Brain pericyte (primary cell): ENCODE results near the gene PTPRQ.
"Not testable (repeated sequence)": the region's sequence is repeated elsewhere in the genome, so short reads cannot be mapped to it uniquely, and the experiment has no call there.

Source experiments
- DNase-seq: peaks from one replicate; pipeline ENCODE4 v3.0.0-alpha.2; 2012; ENCODE audit warnings: low read depth, low spot score

PTPRQ gene

DNA sequence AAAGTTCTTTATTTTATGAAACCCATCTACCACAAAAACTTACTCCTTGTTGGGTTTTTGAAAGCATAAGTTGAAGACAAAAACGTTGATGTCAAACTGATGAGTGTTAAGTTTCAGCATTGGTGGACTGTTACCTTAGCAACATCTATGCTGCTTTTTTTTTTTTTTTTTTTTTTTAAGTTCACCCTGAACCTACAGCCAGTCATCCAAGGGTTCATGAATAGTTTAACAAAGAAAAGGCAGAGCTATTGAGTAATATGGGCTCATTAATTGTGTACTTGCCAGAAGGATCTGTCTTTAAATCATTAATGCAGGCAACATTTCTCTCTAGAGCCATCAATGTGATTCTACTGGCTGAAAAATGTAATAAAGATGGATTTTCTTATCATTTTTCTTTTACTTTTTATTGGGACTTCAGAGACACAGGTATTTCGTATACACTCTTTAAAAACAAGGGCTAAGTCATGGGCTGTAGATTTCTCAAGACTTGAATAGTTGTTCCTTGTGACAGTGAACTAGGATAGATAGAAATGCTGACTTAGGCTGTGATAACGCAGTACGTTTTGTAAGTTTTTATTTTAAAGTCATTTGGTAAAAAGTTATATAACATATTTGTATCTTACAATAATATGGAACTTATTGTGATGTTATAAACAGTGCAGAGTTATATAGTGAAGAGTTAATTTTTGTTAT lies at the start of gene PTPRQ:
PTPRQ (plus strand) TSS at position 262 of the 693 bp plus-strand sequence; CDS start at position 373, 111 bp downstream.
- no peak for DNase-seq

GRCh38 chr12:80400571-80400991 lies 43.5 kb upstream of the PTPRQ start:
- no peak for DNase-seq

GRCh38 chr12:80401191-80401590 lies 42.8 kb upstream of the PTPRQ start:
- DNase-seq = no peak

GRCh38 chr12:80404629-80405028 lies 39.4 kb upstream of the PTPRQ start:
- DNase-seq = no peak

GRCh38 chr12:80406253-80406652 lies 37.8 kb upstream of the PTPRQ start:
- DNase-seq = no peak

DNA sequence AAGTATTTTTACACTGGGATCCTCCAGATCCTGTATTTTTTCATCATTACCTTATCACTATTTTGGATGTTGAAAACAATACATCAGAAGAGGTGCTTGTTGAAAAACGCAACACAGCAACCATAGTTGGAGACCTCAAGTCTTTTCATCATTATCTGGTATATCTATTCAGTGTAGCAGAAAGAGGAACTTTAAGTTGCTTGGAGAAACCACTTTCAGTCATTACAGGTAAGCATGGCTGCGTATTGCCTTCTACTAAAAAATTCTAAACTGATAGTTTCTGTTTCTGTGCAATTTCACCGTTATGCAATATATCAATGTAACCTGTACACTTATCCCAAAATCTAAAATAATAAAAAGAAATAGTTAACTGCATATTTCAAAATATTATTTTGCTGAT lies 32.2 kb upstream of the PTPRQ start:
- no peak for DNase-seq

- no peak for DNase-seq
Measured at GRCh38 chr12:80412343-80412953, 31.6 kb upstream of the PTPRQ start.

GRCh38 chr12:80413462-80413861 lies 30.6 kb upstream of the PTPRQ start:
- no peak for DNase-seq

DNA sequence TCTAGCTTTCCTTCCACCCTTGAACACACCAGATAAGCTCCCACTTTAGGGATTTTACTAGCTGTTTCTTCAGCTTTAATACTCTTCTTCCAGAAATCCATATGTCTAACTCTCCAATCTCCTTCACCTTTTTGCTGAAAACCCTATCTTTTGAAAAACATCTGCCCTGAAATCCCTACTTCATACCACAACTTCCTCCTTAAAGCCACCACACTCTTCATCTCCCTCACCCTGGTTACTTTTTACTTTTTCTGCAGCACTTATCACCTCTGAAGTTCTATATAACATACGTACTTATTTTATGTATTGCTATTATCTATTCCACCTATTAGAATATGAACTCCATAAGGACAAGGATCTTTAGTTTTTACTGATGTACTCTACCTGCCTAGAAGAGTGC lies 28.6 kb upstream of the PTPRQ start:
- no peak for DNase-seq

DNA sequence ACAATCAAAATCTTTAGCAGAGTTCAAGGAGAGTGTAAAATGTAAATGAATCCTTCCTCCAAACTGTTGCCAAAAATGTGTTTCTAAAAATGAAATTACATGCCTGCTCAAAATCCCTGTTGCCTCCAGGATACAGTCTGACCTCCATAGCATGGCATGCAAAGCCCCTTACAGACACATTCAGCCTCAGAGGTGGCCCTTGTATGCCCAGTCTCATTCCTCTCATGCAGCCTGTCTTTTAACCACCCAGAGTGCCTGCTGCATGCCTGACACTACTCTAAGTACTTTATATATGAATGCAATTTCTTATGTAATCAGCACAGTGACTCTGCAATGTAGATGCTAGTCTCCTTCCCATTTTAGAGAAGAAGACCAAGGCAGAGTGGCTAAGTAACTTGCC lies 24.4 kb upstream of the PTPRQ start:
- no peak for DNase-seq

DNA sequence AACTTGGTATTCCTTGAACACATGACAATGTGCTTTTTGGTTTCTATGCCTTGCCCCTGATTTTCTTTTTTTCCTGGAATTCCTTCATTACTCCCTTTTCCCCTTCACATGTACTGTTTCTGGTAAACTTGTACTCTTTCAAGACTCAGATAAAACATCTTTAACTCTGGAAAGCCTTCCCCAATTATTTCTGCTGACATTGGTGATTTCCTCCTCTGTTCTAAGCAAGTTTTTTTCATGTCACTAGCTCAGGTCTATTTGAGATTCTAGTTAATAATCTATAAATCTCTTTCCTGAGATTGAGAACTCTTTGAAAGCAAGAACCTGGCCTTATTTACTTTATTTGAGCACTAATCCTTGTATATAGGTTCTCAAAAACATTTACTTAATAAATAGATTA lies 24.0 kb upstream of the PTPRQ start:
- no peak for DNase-seq

DNA sequence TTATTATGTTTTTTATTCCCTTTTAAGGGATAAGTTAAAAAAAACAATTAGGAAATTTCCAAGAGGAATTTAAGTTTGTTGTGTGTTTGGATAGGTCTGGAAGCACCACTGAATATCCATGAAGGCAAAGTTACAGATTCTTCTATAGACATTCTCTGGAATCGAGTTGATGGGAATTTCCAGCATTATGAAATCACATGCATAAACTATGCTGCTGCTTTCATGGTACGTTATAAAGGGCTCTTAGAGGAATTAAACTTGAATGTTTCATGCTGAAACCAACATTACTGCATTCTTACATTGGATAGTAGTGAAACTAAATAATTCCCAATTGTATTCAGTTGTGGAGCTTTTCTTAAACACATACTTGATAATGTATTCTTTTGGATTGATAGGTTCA lies 21.5 kb upstream of the PTPRQ start:
- no peak for DNase-seq

DNA sequence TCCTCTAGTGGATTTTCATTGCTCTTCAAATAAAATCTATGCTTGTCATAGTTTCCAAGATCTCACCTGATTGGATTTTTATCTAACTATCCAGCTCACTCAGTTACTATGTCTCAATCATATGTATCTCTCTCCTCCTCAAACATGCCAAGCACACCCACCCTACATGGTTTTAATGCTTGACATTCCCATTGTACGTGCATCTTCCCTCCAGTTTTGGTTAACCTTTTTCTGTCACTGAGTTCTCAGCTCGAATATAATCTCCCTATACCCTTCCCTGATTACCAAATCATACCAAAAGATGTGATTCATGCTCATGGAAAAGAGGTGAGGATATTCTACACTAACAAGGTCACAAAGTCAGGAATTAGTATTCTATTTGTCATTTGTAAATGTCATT lies 12.0 kb upstream of the PTPRQ start:
- DNase-seq = no peak

- DNase-seq = no peak
Measured at GRCh38 chr12:80441921-80442320, 2.1 kb upstream of the PTPRQ start.

- DNase-seq = no peak
Measured at GRCh38 chr12:80442426-80443222, 1.4 kb upstream of the PTPRQ start.

DNA sequence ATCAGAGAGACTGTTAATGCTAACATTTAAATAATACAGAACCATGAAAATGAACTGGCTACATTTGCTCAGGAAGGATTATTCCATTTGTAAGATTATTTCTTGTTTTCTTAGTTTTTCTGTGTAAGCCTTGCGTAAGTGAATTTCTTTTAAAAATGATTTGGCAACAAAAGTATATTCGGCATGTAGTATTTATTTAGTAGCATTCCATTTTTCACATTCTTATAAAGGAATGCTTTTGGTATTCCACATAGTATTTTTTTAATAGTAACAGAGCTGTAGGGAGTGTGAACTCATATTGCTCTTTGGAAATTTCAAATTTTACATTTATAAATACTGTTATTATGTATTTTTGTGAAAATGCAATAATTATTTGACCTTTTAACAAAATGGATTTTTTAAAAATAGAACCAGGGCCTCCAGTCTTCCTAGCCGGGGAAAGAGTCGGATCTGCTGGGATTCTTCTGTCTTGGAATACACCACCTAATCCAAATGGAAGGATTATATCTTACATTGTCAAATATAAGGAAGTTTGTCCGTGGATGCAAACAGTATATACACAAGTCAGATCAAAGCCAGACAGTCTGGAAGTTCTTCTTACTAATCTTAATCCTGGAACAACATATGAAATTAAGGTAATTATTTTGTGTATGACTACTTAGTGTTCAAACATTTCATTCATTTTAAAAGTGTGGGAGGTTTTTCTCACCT lies 1.2 kb downstream of the PTPRQ start:
- DNase-seq = no peak

GRCh38 chr12:80456513-80456912 lies 12.5 kb downstream of the PTPRQ start:
- no peak for DNase-seq

- no peak for DNase-seq
Measured at GRCh38 chr12:80460972-80461371, 16.9 kb downstream of the PTPRQ start.

DNA sequence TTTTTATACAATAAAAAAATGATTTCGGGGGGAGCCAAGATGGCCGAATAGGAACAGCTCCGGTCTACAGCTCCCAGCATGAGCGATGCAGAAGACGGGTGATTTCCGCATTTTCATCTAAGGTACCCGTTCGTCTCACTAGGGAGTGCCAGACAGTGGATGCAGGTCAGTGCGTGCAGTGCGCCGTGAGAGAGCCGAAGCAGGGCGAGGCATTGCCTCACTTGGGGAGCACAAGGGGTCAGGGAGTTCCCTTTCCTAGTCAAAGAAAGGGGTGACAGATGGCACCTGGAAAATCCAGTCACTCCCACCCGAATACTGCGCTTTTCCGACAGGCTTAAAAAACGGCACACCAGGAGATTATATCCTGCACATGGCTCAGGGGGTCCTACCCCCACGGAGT lies 17.8 kb downstream of the PTPRQ start:
- not testable (repeated sequence) for DNase-seq

DNA sequence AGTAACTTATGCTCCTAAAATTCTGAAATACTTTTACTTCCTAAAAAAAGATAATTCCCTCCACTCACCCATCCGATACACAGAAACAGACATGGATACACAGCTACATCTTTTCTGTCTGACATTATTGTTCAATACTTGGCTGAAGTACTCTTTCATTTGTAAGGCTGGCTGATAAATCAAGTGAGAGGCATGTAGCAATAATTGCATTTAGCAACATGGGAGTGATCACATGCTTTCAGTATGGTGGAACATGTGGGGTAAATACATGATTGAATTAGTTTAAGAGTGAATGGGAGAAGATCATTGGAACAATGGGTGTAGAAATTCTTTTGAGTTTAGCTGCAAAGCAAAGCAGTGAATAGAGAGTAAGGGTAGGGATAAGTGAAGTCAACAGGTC lies 25.6 kb downstream of the PTPRQ start:
- no peak for DNase-seq

DNA sequence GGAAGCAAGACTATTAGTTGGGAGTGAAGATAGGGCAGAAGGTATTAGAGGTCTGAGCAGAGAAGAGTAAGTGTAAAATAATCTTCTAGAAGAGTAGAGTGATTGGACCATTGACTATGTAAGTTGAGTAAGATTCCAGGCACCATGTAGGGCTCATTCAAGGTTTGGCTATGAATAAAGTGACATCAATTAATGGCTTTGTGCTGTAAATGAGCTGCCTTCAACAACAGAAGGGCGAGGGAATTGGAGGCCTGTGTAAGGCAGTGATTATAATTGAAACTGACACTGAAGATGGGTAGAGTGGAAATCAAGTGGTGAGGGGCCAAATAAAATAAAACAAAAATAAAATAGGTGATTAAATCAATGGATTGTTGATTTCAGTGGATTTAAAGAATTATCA lies 26.4 kb downstream of the PTPRQ start:
- DNase-seq = no peak

- DNase-seq = no peak
Measured at GRCh38 chr12:80472236-80472635, 28.2 kb downstream of the PTPRQ start.
